H1 (cell line): Measurements from ENCODE around the gene CXorf65. TPM values are rescaled to one million over a fixed set of nuclear protein-coding genes. Genes with fewer than 3 reads are reported as not detected.

Experiments used
- CTCF ChIA-PET: fragments of 300-600 bp; sonication (Branson Sonifier 250); formaldehyde crosslinking; loops from one replicate; lab custom pipeline; 2021; ENCODE audit not compliant: partially characterized antibody; lab: Charles Lee
- POLR2A ChIA-PET: fragments of 300-600 bp; sonication (Branson Sonifier 250); formaldehyde crosslinking; loops from one replicate; lab custom pipeline; 2021; ENCODE audit warnings: inconsistent platforms; ENCODE audit not compliant: partially characterized antibody; lab: Charles Lee
- DNase-seq, 2 experiments: peaks; one replicate each; pipeline versions ENCODE4 v3.0.0 to v3.0.0-alpha.2; 2010 to 2022; ENCODE audit warnings: low spot score in 2 of 2, low read depth in 1 of 2, mixed read lengths in 1 of 2
- FAIRE-seq: peaks from 2 replicates; lab custom pipeline; 2011; peaks lifted over from hg19 to GRCh38; lab: Jason Lieb, UNC
- H2AFZ ChIP-seq: 2 replicates; pipeline ENCODE4 v1.8.1; 2012; ENCODE audit warnings: low read length, inconsistent platforms
- H2AK5ac ChIP-seq: 2 replicates; pipeline ENCODE4 v1.6.1; 2013; ENCODE audit warnings: low read depth, low read length
- H2BK120ac ChIP-seq: replicated peaks from 2 replicates; pipeline ENCODE3; 2013; ENCODE audit warnings: low read depth, low read length, inconsistent platforms
- H2BK12ac ChIP-seq: 2 replicates; pipeline ENCODE4 v1.6.1; 2013; ENCODE audit warnings: low read depth, low read length
- H2BK15ac ChIP-seq: 2 replicates; pipeline ENCODE4 v1.6.1; 2013; ENCODE audit warnings: low read length
- H2BK20ac ChIP-seq: 2 replicates; pipeline ENCODE4 v1.6.1; 2013; ENCODE audit warnings: low read length
- H2BK5ac ChIP-seq: 2 replicates; pipeline ENCODE4 v1.6.1; 2013; ENCODE audit warnings: low read depth, low read length
- H3K14ac ChIP-seq: 2 replicates; pipeline ENCODE4 v1.6.1; 2013; ENCODE audit warnings: inconsistent platforms; ENCODE audit not compliant: insufficient read length
- H3K18ac ChIP-seq: 2 replicates; pipeline ENCODE4 v1.6.1; 2013; ENCODE audit warnings: low read length; ENCODE audit errors: extremely low read depth
- H3K23ac ChIP-seq: 2 replicates; pipeline ENCODE4 v1.6.1; 2013; ENCODE audit warnings: inconsistent platforms; ENCODE audit not compliant: insufficient read length
- H3K23me2 ChIP-seq: 2 replicates; pipeline ENCODE4 v1.6.1; 2013; ENCODE audit warnings: low read depth, low read length
- H3K27ac ChIP-seq: 2 replicates; pipeline ENCODE4 v1.6.1; 2011; ENCODE audit warnings: low read depth, low read length, inconsistent platforms
- H3K27me3 ChIP-seq, 4 experiments: replicated peaks in 1 of 4; 1 replicate in 1 of 4; 2 replicates in 3 of 4; pipeline versions ENCODE4 v1.6.1 to v1.8.1; 2011 to 2013; ENCODE audit warnings: low read length in 3 of 4, mild to moderate bottlenecking in 3 of 4, inconsistent platforms in 2 of 4, mixed read lengths in 2 of 4, moderate library complexity in 1 of 4; ENCODE audit not compliant: control insufficient read depth in 3 of 4, insufficient read depth in 3 of 4; ENCODE audit errors: extremely low read depth in 1 of 4
- H3K36me3 ChIP-seq, 4 experiments: 2 replicates each; pipeline versions ENCODE4 v1.6.1 to v1.8.1; 2011 to 2013; ENCODE audit warnings: mild to moderate bottlenecking in 4 of 4, low read length in 3 of 4, moderate library complexity in 2 of 4, control low read depth in 1 of 4, inconsistent platforms in 1 of 4; ENCODE audit not compliant: insufficient read depth in 4 of 4, control insufficient read depth in 2 of 4
- H3K4ac ChIP-seq: replicated peaks from 2 replicates; pipeline ENCODE3; 2013; ENCODE audit warnings: low read length, low read depth, mixed read lengths, inconsistent platforms; ENCODE audit not compliant: insufficient read length
- H3K4me1 ChIP-seq, 4 experiments: replicated peaks in 1 of 4; 1 replicate in 1 of 4; 2 replicates in 3 of 4; pipeline versions ENCODE4 v1.6.1 to v1.8.1; 2011 to 2013; ENCODE audit warnings: low read length in 3 of 4, inconsistent platforms in 2 of 4, mixed read lengths in 1 of 4; ENCODE audit not compliant: insufficient read depth in 4 of 4, control insufficient read depth in 3 of 4
- H3K4me2 ChIP-seq, 2 experiments: 2 replicates each; pipeline versions ENCODE4 v1.6.1 to v1.8.1; 2011 to 2013; ENCODE audit warnings: low read depth in 2 of 2, low read length in 2 of 2, control low read depth in 1 of 2, inconsistent platforms in 1 of 2, mild to moderate bottlenecking in 1 of 2; ENCODE audit not compliant: insufficient read depth in 1 of 2
- H3K4me3 ChIP-seq, 4 experiments: fragments of 200-600, 300-600 bp in 1 of 4; sonication (generic), shearing (Covaris generic), sonication (Bioruptor Twin) in 1 of 4; 2 replicates each; pipeline versions ENCODE4 v1.5.1 to v1.8.1; 2011 to 2016; ENCODE audit warnings: low read length in 4 of 4, low read depth in 3 of 4, control low read depth in 2 of 4, inconsistent platforms in 2 of 4, mild to moderate bottlenecking in 2 of 4, mixed read lengths in 1 of 4, moderate library complexity in 1 of 4; ENCODE audit not compliant: insufficient read depth in 2 of 4; ENCODE audit errors: extremely low read depth in 1 of 4
- H3K56ac ChIP-seq: replicated peaks from 2 replicates; pipeline ENCODE3; 2013; ENCODE audit warnings: low read depth, mild to moderate bottlenecking, mixed read lengths, low read length, inconsistent platforms; ENCODE audit not compliant: insufficient read length
- H3K79me1 ChIP-seq: 2 replicates; pipeline ENCODE4 v1.6.1; 2013; ENCODE audit warnings: low read depth, low read length, control low read depth
- H3K79me2 ChIP-seq, 2 experiments: 2 replicates each; pipeline versions ENCODE4 v1.6.1 to v1.8.1; 2012 to 2013; ENCODE audit warnings: low read length in 2 of 2, mild to moderate bottlenecking in 2 of 2, inconsistent platforms in 1 of 2; ENCODE audit not compliant: insufficient read depth in 2 of 2, control insufficient read depth in 1 of 2
- H3K9ac ChIP-seq, 4 experiments: replicated peaks in 1 of 4; 1 replicate in 1 of 4; 2 replicates in 3 of 4; pipeline versions ENCODE4 v1.6.1 to v1.8.1; 2011 to 2013; ENCODE audit warnings: low read depth in 3 of 4, low read length in 3 of 4, control low read depth in 2 of 4, mild to moderate bottlenecking in 2 of 4, moderate library complexity in 2 of 4, inconsistent platforms in 1 of 4; ENCODE audit errors: extremely low read depth in 1 of 4
- H3K9me3 ChIP-seq, 2 experiments: 2 replicates each; pipeline versions ENCODE4 v1.6.1 to v1.8.1; 2012 to 2013; ENCODE audit warnings: mild to moderate bottlenecking in 2 of 2, moderate library complexity in 2 of 2, control low read depth in 1 of 2, inconsistent platforms in 1 of 2, low read depth in 1 of 2, low read length in 1 of 2, mixed read lengths in 1 of 2; ENCODE audit not compliant: insufficient read depth in 2 of 2
- H4K20me1 ChIP-seq, 2 experiments: replicated peaks in 1 of 2; 2 replicates each; pipeline versions ENCODE3 to v1.8.1; 2011 to 2013; ENCODE audit warnings: inconsistent platforms in 2 of 2, low read length in 2 of 2, mild to moderate bottlenecking in 1 of 2; ENCODE audit not compliant: insufficient read depth in 2 of 2, control insufficient read depth in 1 of 2
- H4K5ac ChIP-seq: 2 replicates; pipeline ENCODE4 v1.6.1; 2013; ENCODE audit warnings: low read length, low read depth, mixed read lengths, inconsistent platforms; ENCODE audit not compliant: insufficient read length
- H4K8ac ChIP-seq: 2 replicates; pipeline ENCODE4 v1.8.0; 2013; ENCODE audit warnings: mild to moderate bottlenecking, moderate library complexity, low read length, inconsistent platforms; ENCODE audit not compliant: insufficient read depth; ENCODE audit errors: extremely low read depth
- H4K91ac ChIP-seq: replicated peaks from 2 replicates; pipeline ENCODE3; 2013; ENCODE audit warnings: low read length, mixed read lengths, inconsistent platforms; ENCODE audit not compliant: insufficient read length
- GABPA ChIP-seq: IDR thresholded peaks from 2 replicates; pipeline ENCODE4 v1.6.1; 2011; ENCODE audit warnings: mild to moderate bottlenecking, low read length, moderate library complexity, borderline replicate concordance; ENCODE audit not compliant: insufficient read depth
- MAFK ChIP-seq: IDR thresholded peaks from 2 replicates; pipeline ENCODE4 v1.6.1; 2012; ENCODE audit warnings: low read depth, mild to moderate bottlenecking, improper control_type of control experiment, low read length
- WGBS, 2 experiments: shearing (Covaris generic) in 1 of 2; methylation state at CpG; one replicate each; pipeline versions ENCODE4 v1.1.6 to v1.1.7; 2013 to 2015; ENCODE audit warnings: low lambda C conversion rate in 2 of 2, mixed read lengths in 2 of 2, inconsistent platforms in 1 of 2, low coverage in 1 of 2, missing lambda C conversion rate in 1 of 2; ENCODE audit not compliant: insufficient replicate concordance in 2 of 2, insufficient coverage in 1 of 2, insufficient read length in 1 of 2; ENCODE audit errors: extremely low coverage in 1 of 2, missing lambda C conversion rate in 1 of 2; 5-methylcytosine and 5-hydroxymethylcytosine counted together
- polyA plus RNA-seq, 7 experiments: library from polyadenylated mRNA; depleted of rRNA in 3 of 7; stranded (reverse) in 5 of 7; unstranded in 2 of 7; fragments of >200 nt in 5 of 7; fragments of 200-250 nt in 2 of 7; gene quantifications; 1 replicate in 5 of 7; 2 replicates in 1 of 7; 4 replicates in 1 of 7; pipeline versions ENCODE4 v1.2.1 to v1.2.3, GENCODE V29; 2011 to 2013; ENCODE audit warnings: missing spikeins in 2 of 7, mixed read lengths in 2 of 7
- total RNA-seq: library from RNA; stranded (reverse); fragmentation: NEBNext Ultra II Directional; extraction: Animal tissue kit (Norgen Biotek cat#: 25700); gene quantifications from 2 replicates; pipeline ENCODE4 v1.2.1, GENCODE V29; 2021

CXorf65 gene
- total and polyA plus RNA-seq, 2 of the 8 experiments (the other 6 are each of a cell fraction or from before 2014, with no cell fraction given): not detected

- H3K56ac ChIP-seq: no peak overlapping the region
- no peak overlapping the region for H3K27ac ChIP-seq
- ChIA-PET POLR2A (interaction anchor here (0.6 to 1.4 kb wide), 3 partner anchors 29 to 725 kb away, joined by 3 to 6 read pairs (median 4); partner anchors contain the start of gene GDPD2), CTCF (interaction anchor here (0.7 to 1.6 kb wide), 5 partner anchors 22 to 150 kb away, joined by 3 to 5 read pairs (median 4); no protein-coding TSS in a partner anchor)
- H3K79me2 ChIP-seq: no peaks in the 10 kb centered on the region
- H4K20me1 ChIP-seq: no peaks in the 10 kb centered on the region
- FAIRE-seq (no peak), DNase-seq (no peak)
- no peak overlapping the region for H3K9ac ChIP-seq
- no peaks in the 10 kb centered on the region for H3K79me1 ChIP-seq
- peaks cover 4 to 17% (median 6%) of the 10 kb centered on the region in 4 experiments for H3K4me1 ChIP-seq
- H3K4me2 ChIP-seq: no peak overlapping the region
- H2BK5ac ChIP-seq: no peak overlapping the region
- H2BK120ac ChIP-seq: no peak overlapping the region
- no peak overlapping the region for H3K4me3 ChIP-seq
- no peak overlapping the region for H3K23ac ChIP-seq
- no peak overlapping the region; the same call in 1 of the 2 replicates for H4K8ac ChIP-seq
- no peak overlapping the region for H3K18ac ChIP-seq
- H3K36me3 ChIP-seq: peaks cover 0 to 2% (median 0%) of the 10 kb centered on the region in 4 experiments; a peak in 1 of 8 replicates
- TF ChIP-seq MAFK (no peak), GABPA (no peak)
- H4K91ac ChIP-seq: no peak overlapping the region
- H2AFZ ChIP-seq: no peak overlapping the region
- H2BK12ac ChIP-seq: no peak overlapping the region
- 89% methylated on average over 6 of the region's 8 CpGs; no CpG with 5 or more reads in 1 of the 2 experiments for WGBS, 2 experiments
- no peaks in the 10 kb centered on the region for H3K9me3 ChIP-seq
- H3K23me2 ChIP-seq: peaks cover 5% of the 10 kb centered on the region; the same call in 1 of the 2 replicates
- H3K27me3 ChIP-seq: no peaks in the 10 kb centered on the region
- H2BK20ac ChIP-seq: no peak overlapping the region
- H4K5ac ChIP-seq: no peak overlapping the region
- H2BK15ac ChIP-seq: no peak overlapping the region
- H3K14ac ChIP-seq: no peak overlapping the region
- no peak overlapping the region for H3K4ac ChIP-seq
- H2AK5ac ChIP-seq: no peak overlapping the region
Measured at GRCh38 chrX:71148278-71148663, 41.7 kb upstream of the CXorf65 start.
